Measurements from ENCODE around the gene FMN1.

The FMN1 gene

GRCh38 chr15:32802286-32802936, 392.1 kb downstream of the FMN1 start:
- no peak for DNase-seq

- DNase-seq, result no peak
These were observed 394.5 kb downstream of the FMN1 start for GRCh38 chr15:32799936-32800535.

- DNase-seq, result no peak
These were observed 397.7 kb downstream of the FMN1 start for GRCh38 chr15:32796856-32797255.

GRCh38 chr15:32794973-32795372, 399.5 kb downstream of the FMN1 start:
- no peak for DNase-seq

- DNase-seq, result no peak
These were observed 402.1 kb downstream of the FMN1 start for GRCh38 chr15:32792436-32792835.

GRCh38 chr15:32790352-32790999, 404.0 kb downstream of the FMN1 start:
- DNase-seq, result no peak

- no peak for DNase-seq
These were observed 406.6 kb downstream of the FMN1 start for GRCh38 chr15:32787949-32788348.

- DNase-seq, result no peak
These were observed 407.6 kb downstream of the FMN1 start for GRCh38 chr15:32786906-32787305.

- no peak for DNase-seq
These were observed 409.9 kb downstream of the FMN1 start for GRCh38 chr15:32784581-32784980.

- DNase-seq, result no peak
These were observed 412.7 kb downstream of the FMN1 start for GRCh38 chr15:32781781-32782180.

GRCh38 chr15:32778391-32779176, 415.9 kb downstream of the FMN1 start:
- no peak for DNase-seq

- DNase-seq, result no peak
These were observed 419.4 kb downstream of the FMN1 start for GRCh38 chr15:32775103-32775502.

GRCh38 chr15:32774022-32774421, 420.5 kb downstream of the FMN1 start:
- DNase-seq, result no peak

GRCh38 chr15:32767236-32767635, 427.3 kb downstream of the FMN1 start:
- no peak for DNase-seq

GRCh38 chr15:32766101-32766500, 428.4 kb downstream of the FMN1 start:
- no peak for DNase-seq

GRCh38 chr15:32765236-32765635, 429.3 kb downstream of the FMN1 start:
- DNase-seq, result no peak

GRCh38 chr15:32763295-32763694, 431.2 kb downstream of the FMN1 start:
- DNase-seq, result no peak

- DNase-seq, result no peak
These were observed 437.1 kb downstream of the FMN1 start for GRCh38 chr15:32757426-32757825.

GRCh38 chr15:32750979-32751378, 443.5 kb downstream of the FMN1 start:
- DNase-seq, result no peak

- no peak for DNase-seq
These were observed 446.6 kb downstream of the FMN1 start for GRCh38 chr15:32747921-32748342.

- no peak for DNase-seq
These were observed 448.2 kb downstream of the FMN1 start for GRCh38 chr15:32746116-32746857.

GRCh38 chr15:32743411-32744140, 450.9 kb downstream of the FMN1 start:
- DNase-seq, result no peak
